ENCODE measurements around the gene KRTAP9-9.
"Not testable (repeated sequence)": the region's sequence is repeated elsewhere in the genome, so short reads cannot be mapped to it uniquely, and the experiment has no call there.

DNA sequence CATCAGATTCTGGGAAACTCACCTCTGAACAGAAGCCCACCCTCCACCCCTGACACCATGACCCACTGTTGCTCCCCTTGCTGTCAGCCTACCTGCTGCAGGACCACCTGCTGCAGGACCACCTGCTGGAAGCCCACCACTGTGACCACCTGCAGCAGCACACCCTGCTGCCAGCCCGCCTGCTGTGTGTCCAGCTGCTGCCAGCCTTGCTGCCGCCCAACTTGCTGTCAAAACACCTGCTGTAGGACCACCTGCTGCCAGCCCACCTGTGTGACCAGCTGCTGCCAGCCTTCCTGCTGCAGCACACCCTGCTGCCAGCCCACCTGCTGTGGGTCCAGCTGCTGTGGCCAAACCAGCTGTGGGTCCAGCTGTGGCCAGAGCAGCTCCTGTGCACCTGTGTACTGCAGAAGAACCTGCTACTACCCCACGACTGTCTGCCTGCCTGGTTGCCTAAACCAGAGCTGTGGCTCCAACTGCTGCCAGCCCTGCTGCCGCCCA lies 28.5 kb upstream of the KRTAP9-9 start, which contains the start of gene KRTAP9-2:
- TF ChIP-seq, protein P1, sequence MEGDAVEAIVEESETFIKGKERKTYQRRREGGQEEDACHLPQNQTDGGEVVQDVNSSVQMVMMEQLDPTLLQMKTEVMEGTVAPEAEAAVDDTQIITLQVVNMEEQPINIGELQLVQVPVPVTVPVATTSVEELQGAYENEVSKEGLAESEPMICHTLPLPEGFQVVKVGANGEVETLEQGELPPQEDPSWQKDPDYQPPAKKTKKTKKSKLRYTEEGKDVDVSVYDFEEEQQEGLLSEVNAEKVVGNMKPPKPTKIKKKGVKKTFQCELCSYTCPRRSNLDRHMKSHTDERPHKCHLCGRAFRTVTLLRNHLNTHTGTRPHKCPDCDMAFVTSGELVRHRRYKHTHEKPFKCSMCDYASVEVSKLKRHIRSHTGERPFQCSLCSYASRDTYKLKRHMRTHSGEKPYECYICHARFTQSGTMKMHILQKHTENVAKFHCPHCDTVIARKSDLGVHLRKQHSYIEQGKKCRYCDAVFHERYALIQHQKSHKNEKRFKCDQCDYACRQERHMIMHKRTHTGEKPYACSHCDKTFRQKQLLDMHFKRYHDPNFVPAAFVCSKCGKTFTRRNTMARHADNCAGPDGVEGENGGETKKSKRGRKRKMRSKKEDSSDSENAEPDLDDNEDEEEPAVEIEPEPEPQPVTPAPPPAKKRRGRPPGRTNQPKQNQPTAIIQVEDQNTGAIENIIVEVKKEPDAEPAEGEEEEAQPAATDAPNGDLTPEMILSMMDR (IDR thresholded peaks at IDR 0.05; ENCODE audit: low read depth, low read length), result not testable (repeated sequence)
- not testable (repeated sequence) for TF ChIP-seq EZH2phosphoT487 (IDR thresholded peaks at IDR 0.05; ENCODE audit: low read depth)

Measured in OCI-LY3 (cell line).